ENCODE data around the gene SNAP23. TPM values are rescaled to one million over a fixed set of nuclear protein-coding genes. Genes with fewer than 3 reads are reported as not detected.

The SNAP23 gene
- total and polyA plus RNA-seq, 7 donors: 12.9 to 42.2 (median 21.9) TPM

DNA sequence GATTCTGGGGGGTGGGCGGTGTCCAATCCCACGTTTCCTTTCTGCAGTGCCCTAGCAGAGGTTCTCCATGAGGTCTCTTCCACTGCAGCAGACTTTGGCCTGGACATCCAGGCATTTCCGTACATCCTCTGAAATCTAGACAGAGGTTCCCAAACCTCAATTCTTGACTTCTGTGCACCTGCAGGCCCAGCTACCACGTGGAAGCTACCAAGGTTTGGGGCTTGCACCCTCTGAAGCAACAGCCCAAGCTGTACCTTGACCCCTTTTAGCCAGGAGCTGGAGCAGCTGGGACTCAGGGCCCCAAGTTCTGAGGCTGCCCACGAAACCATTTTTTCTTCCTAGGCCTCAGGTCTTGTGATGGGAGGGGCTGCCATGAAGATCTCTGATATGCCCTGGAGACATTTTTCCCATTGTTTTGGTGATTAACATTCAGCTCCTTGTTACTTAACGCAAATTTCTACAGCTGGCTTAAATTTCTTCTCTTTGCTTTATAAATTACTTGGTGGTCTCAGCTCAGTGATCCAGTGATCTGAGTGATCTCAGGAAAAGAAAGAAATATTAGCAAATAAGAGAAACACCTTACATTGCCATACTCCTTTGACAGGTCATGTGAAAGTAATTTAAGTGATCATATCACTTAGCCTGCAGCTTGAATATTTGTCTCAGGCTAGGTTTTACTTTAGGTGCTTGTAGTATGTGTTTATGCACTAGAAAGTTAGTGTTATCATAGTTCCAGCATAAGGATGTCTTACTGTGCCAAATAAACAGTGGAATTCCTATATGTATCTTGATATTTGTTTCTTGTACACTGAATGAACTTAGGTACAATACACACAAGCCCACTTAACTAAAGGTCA is 3.0 kb downstream of the SNAP23 start:
- Histone ChIP-seq H3K9me3 (no peaks in the 10 kb centered on the region), H3K4me1 (peaks cover 35% of the 10 kb centered on the region), H3K4me3 (no peak overlapping the region), H3K27ac (peak overlapping the region; percentile 43), H3K27me3 (ENCODE audit: insufficient read depth in 3 of 3, low read length in 2 of 3) (no peaks in the 10 kb centered on the region), H3K36me3 (ENCODE audit: insufficient read depth in 1 of 2, low read depth in 1 of 2) (peaks cover 0 to 12% of the 10 kb centered on the region in 2 donors)
- ATAC-seq (no peak), DNase-seq (no peak)
- intact Hi-C loops (cut with DNase I): loop anchor here in 1 of 2 donors (1.0 kb wide), 1 partner anchor 10 kb away; no protein-coding TSS in a partner anchor
- TF ChIP-seq, protein P1, sequence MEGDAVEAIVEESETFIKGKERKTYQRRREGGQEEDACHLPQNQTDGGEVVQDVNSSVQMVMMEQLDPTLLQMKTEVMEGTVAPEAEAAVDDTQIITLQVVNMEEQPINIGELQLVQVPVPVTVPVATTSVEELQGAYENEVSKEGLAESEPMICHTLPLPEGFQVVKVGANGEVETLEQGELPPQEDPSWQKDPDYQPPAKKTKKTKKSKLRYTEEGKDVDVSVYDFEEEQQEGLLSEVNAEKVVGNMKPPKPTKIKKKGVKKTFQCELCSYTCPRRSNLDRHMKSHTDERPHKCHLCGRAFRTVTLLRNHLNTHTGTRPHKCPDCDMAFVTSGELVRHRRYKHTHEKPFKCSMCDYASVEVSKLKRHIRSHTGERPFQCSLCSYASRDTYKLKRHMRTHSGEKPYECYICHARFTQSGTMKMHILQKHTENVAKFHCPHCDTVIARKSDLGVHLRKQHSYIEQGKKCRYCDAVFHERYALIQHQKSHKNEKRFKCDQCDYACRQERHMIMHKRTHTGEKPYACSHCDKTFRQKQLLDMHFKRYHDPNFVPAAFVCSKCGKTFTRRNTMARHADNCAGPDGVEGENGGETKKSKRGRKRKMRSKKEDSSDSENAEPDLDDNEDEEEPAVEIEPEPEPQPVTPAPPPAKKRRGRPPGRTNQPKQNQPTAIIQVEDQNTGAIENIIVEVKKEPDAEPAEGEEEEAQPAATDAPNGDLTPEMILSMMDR (IDR thresholded peaks at IDR 0.05): no peak
- WGBS, 3 donors: 63 to 76% (median 67%) methylated on average over 6 of the region's 6 CpGs

DNA sequence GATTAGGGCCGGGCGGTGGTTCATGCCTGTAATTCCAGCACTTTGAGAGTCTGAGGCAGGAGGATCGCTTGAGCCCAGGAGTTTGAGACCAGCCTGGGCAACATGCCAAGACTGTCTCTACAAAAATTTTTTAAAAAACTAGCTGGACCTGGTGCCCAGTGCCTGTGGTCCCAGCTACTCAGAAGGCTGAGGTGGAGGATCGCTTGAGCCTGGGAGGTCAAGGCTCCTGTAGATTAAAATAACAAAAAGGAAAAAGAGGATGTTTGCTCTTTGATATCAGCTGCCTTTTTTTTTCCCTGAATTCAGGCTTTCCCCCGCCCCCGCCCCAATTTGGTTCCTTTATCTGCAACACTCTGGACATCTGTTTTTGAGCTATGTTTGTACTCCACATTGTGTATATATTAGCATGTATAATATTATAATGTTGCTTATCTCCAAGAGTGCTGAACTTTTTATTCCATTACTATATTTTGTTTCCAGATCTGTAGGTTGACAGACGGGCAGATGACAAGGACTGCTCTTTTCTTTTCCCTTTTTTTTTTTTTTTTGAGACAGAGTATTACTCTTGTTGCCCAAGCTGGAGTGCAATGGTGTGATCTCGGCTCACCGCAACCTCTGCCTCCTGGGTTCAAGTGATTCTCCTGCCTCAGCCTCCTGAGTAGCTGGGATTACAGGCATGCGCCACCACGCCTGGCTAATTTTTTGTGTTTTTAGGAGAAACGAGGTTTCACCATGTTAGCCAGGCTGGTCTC is 4.6 kb downstream of the SNAP23 start:
- peak in 1 of 2 donors; percentile 18 for DNase-seq
- WGBS, 3 donors: 74 to 80% (median 76%) methylated on average over 12 of the region's 12 CpGs
- intact Hi-C loops (cut with DNase I): loop anchor here in 1 of 2 donors (1.0 kb wide), 1 partner anchor 12 kb away; no protein-coding TSS in a partner anchor
- Histone ChIP-seq H3K4me1 (peaks cover 31% of the 10 kb centered on the region), H3K27me3 (ENCODE audit: insufficient read depth in 3 of 3, low read length in 2 of 3) (no peaks in the 10 kb centered on the region), H3K27ac (peak overlapping the region; percentile 43), H3K4me3 (no peak overlapping the region), H3K36me3 (ENCODE audit: insufficient read depth in 1 of 2, low read depth in 1 of 2) (peaks cover 0 to 24% of the 10 kb centered on the region in 2 donors), H3K9me3 (no peaks in the 10 kb centered on the region)
- ATAC-seq: no peak
- TF ChIP-seq, protein P1 (IDR thresholded peaks at IDR 0.05): no peak

DNA sequence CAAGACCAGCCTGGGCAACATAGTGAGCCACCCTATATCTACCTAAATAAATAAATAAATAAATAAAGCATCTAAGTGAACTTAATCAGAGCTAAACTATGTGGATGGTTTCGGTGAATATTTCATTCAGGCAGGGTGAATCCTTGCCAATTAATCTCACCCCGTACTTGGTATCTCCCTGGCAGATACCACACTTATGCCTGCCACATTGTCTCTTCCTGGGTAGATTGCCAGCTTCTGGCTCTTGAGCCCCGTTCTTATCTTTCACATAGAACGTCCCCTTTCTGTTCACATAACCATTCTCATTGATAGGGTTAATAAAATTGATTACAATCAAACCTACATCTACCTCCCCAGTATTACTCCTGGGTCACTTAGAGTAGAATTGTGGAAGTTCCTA is 7.0 kb downstream of the SNAP23 start:
- intact Hi-C loops (cut with DNase I): no loop called here
- no peaks in the 10 kb centered on the region for H3K27me3 ChIP-seq (ENCODE audit: insufficient read depth in 3 of 3, low read length in 2 of 3)
- ATAC-seq (no peak), DNase-seq (no peak)
- H3K27ac ChIP-seq: no peak overlapping the region
- 40 to 61% (median 43%) methylated on average over 4 of the region's 4 CpGs for WGBS, 3 donors
- H3K4me1 ChIP-seq: peaks cover 23% of the 10 kb centered on the region
- TF ChIP-seq, protein P1 (IDR thresholded peaks at IDR 0.05): no peak
- peaks cover 0 to 24% of the 10 kb centered on the region in 2 donors for H3K36me3 ChIP-seq (ENCODE audit: insufficient read depth in 1 of 2, low read depth in 1 of 2)
- H3K4me3 ChIP-seq: no peak overlapping the region
- H3K9me3 ChIP-seq: no peaks in the 10 kb centered on the region

DNA sequence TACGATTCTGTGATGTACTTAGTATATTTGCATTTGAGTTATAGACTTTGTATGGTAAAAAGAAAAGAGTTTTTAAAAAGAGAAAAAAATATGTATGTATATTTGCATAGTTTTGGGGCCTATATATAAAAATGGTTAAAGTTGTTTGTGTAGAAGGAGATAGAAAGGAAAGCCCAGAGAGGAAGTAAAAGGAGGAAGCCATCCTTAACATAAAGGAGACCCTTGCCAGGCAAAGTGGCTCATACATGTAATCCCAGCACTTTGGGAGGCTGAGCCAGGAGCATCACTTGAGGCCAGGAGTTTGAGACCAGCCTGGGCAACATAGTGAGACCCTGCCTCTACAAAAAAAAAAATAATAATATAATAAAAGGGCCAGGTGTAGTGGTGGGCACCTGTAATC is 8.4 kb downstream of the SNAP23 start:
- Histone ChIP-seq H3K27me3 (ENCODE audit: insufficient read depth in 3 of 3, low read length in 2 of 3) (no peaks in the 10 kb centered on the region), H3K9me3 (no peaks in the 10 kb centered on the region), H3K27ac (no peak overlapping the region), H3K4me1 (peaks cover 18% of the 10 kb centered on the region), H3K4me3 (no peak overlapping the region), H3K36me3 (ENCODE audit: insufficient read depth in 1 of 2, low read depth in 1 of 2) (peaks cover 0 to 27% of the 10 kb centered on the region in 2 donors)
- ATAC-seq: no peak
- 81 to 91% (median 86%) methylated on average over 1 of the region's 1 CpG for WGBS, 3 donors
- TF ChIP-seq, protein P1 (IDR thresholded peaks at IDR 0.05): no peak
- intact Hi-C loops (cut with DNase I): no loop called here
- no peak for DNase-seq
